GM21723 (cell line): ENCODE data around the gene ONECUT3.

Experiments
- ATAC-seq: cut with Tn5 transposase; IDR thresholded peaks from one replicate; pipeline ENCODE4 v1.9.1; 2021; ENCODE audit warnings: mild to moderate bottlenecking, moderate library complexity; ENCODE audit not compliant: unreplicated experiment

Gene ONECUT3

GRCh38 chr19:1828279-1829238 lies 75.3 kb downstream of the ONECUT3 start:
- no peak for ATAC-seq

GRCh38 chr19:1829958-1830357 lies 76.7 kb downstream of the ONECUT3 start:
- ATAC-seq = no peak

GRCh38 chr19:1830568-1830967 lies 77.3 kb downstream of the ONECUT3 start:
- ATAC-seq = no peak
